HG03558 (cell line): ENCODE measurements around the gene IL4R.
"Not testable (repeated sequence)": the region's sequence is repeated elsewhere in the genome, so short reads cannot be mapped to it uniquely, and the experiment has no call there.

Source experiments
- ATAC-seq: cut with Tn5 transposase; IDR thresholded peaks from one replicate; pipeline ENCODE4 v1.9.1; 2021; ENCODE audit warnings: moderate number of reproducible peaks; ENCODE audit not compliant: unreplicated experiment; ENCODE audit errors: extremely low read depth

IL4R gene

GRCh38 chr16:27370318-27370717, 56.5 kb downstream of the IL4R start:
- no peak for ATAC-seq

DNA sequence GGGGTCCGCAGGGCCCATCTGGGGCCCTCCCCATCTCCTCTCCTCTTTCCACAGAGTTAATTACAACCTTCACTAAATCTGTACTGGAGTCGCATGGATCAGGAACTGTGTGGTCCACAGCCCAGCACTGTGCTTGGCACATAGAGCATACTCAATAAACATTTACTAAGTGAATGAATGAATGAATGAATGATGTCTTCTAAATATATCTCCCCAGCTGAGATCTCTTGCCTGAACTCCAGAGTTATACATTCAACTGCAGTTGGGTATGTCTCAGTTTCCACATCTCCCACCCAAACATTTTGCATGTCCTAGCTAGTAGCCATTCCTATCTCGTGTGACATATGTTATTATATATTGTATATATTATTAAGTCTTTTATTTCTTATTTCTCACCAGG, 59.5 kb downstream of the IL4R start:
- no peak for ATAC-seq

- ATAC-seq, result no peak
These were observed 60.5 kb downstream of the IL4R start for GRCh38 chr16:27374221-27374803.

DNA sequence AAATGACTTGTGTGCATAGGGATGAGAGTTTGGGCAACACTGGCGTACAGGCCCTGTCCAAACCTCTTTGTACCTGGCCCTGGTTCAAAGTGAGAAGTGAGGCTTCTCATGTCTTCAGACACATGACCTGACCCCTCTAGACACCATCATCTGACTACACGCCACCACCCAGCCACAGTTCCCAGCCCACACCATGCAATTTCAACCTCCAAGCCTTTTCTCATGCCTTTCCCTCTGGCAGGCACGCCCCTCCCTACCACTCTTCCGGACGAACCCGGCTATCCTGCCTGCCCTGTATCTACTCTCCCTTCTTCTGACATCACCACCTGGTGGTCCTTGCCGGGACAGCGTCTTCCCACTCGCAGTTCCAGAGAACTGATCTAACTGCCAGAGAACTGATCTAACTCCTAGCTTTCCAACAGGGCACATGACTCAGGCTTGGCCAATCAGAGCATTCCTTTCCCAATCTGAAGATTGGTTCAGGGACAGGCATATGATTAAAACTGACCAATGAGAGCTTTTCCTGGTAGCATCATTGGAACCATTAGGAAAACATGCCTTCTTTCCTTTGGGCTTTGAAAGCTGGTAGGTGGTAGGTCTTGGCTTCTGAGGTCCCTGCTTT, 61.1 kb downstream of the IL4R start:
- ATAC-seq, result no peak

GRCh38 chr16:27377666-27378485, 64.1 kb downstream of the IL4R start:
- ATAC-seq, result no peak

DNA sequence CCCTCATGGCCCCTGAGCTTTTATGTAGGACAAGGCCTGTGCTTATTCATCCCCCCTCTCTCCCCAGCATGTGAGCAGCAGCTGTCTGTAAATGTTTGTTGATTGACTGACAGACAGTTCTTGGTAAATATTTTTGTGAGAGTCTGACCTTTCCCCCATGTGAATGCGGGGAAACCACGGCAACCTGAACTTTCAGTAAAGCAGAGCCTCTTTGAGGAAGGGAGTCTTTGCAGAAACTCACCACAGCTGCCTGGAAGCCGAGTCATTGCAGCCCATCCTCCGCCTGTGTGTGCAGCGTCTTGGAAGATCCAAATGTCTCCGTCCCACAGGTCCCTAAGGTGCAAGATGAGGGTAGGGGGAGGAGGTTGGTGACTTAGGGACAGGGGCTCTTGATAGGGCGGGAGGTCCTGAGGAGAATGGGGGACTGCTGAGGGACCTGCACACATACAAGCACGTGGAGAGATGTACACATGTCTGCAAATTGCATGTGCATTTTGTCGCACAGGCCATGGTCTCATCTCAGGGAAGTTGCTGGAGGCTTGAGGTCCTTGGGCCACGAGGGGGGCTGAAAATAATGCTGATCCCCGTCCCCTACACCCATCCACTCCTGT, 65.2 kb downstream of the IL4R start:
- no peak for ATAC-seq

GRCh38 chr16:27379919-27380318, 66.1 kb downstream of the IL4R start:
- no peak for ATAC-seq

DNA sequence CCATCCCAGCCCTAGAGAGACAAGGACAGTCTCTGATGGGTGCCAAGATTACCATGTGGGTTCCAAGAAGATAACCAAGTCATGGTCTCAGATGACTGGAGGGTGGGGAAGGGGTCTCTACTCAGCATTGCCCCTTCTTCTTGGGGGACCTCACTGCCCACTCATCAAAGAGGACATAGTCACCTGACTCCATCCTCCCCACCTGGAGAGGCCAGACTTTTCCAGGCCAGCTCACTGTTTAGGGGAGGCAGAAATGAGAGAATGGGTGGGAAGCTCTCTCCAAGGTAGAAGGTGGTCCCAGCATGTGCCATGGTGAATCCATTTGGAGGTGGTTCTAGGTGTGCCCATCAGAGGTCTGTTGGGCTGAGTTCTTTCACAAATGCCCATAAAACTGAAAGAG, 67.5 kb downstream of the IL4R start:
- no peak for ATAC-seq

- ATAC-seq, result no peak
These were observed 68.4 kb downstream of the IL4R start for GRCh38 chr16:27381974-27382855.

DNA sequence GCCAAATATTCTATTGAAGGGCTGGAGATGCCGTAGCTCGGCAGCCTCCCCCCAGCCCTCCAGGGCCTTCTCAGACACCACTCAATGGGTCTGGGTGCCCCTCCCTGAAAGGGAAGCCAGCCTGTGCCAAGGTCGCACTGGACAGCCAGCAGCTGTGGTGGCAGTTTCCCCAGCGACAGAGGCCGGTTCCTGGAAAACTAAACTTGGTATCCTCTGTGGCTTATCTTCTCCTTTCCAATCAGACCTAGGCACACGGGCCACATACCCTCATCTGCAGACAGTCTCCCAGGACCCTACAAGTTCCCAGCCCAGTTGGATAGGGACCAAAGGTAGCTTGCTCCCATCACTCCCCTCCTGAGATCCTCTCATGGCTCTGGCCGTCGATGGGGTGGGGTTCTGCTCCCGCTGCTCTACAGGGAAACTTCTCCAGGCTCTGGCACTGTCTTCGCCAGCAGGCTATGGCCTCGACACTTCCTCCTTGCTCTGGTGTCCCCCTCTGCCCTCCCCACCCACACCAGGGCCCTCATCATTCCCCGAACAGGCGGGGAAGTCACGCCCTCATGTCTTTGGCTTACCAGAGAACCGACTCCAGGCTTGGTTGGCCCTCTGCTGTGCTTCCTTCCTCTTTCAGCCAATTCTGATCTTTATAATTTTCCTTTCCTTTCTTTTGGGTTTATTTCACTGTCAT, 69.9 kb downstream of the IL4R start:
- no peak for ATAC-seq

DNA sequence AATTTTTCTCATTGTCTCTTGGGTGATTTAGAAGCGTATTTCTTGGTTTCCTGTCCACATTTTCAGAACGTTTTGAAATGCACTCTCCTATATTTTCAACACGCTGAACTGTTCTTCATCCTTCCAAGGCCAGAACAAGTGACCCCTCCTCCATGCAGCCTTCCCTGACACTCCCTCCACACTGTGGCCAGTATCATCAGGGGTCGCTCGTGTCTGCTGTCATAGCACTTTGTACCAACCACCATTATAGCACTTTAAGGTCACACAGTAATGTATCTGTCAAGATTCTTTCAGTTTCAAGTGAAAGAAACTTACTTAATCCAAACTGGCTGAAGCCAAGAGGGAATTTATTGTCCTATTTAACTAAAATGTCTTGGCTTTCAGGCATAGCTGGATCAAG, 70.7 kb downstream of the IL4R start:
- ATAC-seq, result no peak

GRCh38 chr16:27385398-27385797, 71.6 kb downstream of the IL4R start:
- no peak for ATAC-seq

DNA sequence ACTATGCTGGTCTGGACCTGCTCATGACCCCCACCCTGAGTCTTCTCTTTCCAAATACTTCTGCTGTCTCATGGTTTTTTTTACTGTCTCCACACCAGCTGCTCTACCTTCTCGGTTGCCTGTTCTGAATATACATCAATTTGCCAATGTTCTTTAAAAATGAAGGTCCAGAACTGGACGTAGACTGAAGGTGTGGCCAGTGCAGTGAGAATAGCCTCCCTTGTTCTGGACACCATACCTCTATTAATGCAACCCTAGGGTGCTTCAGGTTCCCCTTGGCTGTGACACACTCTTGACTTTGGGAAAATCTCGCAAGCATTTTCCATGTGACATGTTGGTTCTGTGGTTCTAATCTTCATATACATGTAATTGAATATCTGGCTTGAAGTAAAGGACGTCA, 72.9 kb downstream of the IL4R start:
- ATAC-seq, result no peak

DNA sequence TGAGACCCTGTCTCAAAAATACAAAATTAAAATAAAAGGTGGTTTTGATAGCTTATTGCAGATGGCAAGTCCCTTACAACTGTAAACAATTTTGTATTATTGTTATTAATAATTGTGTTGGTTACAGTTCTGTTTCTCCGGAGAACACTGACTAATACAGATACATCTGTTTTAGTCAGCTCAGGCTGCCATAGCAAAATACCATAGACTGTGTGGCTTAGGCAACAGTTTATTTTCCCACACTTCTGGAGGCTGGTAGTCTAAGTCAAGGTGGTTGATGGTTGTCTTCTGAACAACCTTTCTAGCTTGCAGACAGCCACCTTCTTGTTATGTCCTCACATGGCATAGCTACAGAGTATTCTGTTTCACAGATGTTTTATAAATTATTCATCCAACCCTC, 74.0 kb downstream of the IL4R start:
- ATAC-seq, result peak; percentile 60

GRCh38 chr16:27389272-27389961, 75.6 kb downstream of the IL4R start:
- no peak for ATAC-seq

GRCh38 chr16:27390151-27390550, 76.4 kb downstream of the IL4R start:
- ATAC-seq, result no peak

DNA sequence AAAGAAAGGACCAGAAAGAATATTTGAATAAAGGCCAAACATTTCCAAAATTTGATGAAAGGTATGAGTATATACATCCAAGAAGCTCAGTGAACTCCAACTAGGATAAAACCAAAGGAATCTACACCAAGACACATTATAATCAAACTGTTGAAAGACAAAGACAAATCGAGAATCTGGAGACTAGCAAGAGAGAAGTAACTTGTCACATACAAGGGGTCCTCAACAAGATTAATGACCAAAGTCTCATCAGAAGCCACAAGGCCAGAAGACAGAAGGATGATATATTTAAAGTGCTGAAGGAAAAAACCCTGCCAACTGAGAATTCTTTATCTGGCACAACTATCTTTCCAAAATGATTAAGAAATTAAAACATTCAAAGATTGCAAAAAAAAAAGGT, 78.9 kb downstream of the IL4R start:
- ATAC-seq, result no peak

GRCh38 chr16:27394516-27394915, 80.7 kb downstream of the IL4R start:
- ATAC-seq, result no peak

DNA sequence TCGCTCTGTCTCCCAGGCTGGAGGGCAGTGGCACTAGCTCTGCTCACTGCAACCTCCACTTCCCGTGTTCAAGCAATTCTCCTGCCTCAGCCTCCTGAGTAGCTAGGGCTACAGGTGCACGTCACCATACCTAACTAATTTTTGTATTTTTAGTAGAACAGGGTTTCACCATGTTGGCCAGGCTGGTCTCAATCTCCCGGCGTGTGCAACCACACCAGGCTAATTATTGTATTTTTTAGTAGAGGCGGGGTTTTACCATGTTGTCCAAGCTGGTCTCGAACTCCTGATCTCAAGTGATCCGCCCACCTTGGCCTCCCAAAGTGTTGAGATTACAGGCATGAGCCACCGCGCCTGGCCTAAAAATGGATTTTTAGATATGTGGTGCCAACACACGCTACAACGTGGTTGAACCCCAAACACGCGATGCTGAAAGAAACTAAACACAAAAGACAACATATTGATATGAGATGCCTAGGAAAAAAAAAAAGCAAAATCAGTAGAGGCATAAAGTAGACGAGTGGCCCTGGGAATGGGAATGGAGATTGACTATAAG, 84.6 kb downstream of the IL4R start:
- not testable (repeated sequence) for ATAC-seq
